Measurements from ENCODE around the gene MYBPC1.

GRCh38 chr12:101573743-101574142 lies 21.0 kb upstream of the MYBPC1 start:
- TF ChIP-seq ZNF384 (IDR thresholded peaks at IDR 0.05) (no peak), FOXA1 (IDR thresholded peaks at IDR 0.05) (no peak)

All from HEK293T (cell line).